ENCODE measurements around the gene BRINP2.

Gene BRINP2

GRCh38 chr1:177170756-177171535, at the start of gene BRINP2:
Gene BRINP2, plus strand, starts transcription at chr1:177170958. Its CDS starts 58,919 bp downstream, at chr1:177229877.
- 0 out of 2 replicates have a peak, but pooled peaks cover 8% of the 10 kb centered on the region for H3K27me3 ChIP-seq (ENCODE audit: low read depth)
- H3K36me3 ChIP-seq (replicated peaks), result no peaks in the 10 kb centered on the region
- H3K4me3 ChIP-seq, result no peak within 1 kb of the TSS
- H3K4me1 ChIP-seq, result no peaks in the 10 kb centered on the region
- DNase-seq (ENCODE audit: low spot score in 2 of 2), result no peak
- no peaks in the 10 kb centered on the region for H3K9me3 ChIP-seq
- in situ Hi-C loops (cut with MboI; ENCODE audit: low sequenced_read_pairs), result no loop called here

DNA sequence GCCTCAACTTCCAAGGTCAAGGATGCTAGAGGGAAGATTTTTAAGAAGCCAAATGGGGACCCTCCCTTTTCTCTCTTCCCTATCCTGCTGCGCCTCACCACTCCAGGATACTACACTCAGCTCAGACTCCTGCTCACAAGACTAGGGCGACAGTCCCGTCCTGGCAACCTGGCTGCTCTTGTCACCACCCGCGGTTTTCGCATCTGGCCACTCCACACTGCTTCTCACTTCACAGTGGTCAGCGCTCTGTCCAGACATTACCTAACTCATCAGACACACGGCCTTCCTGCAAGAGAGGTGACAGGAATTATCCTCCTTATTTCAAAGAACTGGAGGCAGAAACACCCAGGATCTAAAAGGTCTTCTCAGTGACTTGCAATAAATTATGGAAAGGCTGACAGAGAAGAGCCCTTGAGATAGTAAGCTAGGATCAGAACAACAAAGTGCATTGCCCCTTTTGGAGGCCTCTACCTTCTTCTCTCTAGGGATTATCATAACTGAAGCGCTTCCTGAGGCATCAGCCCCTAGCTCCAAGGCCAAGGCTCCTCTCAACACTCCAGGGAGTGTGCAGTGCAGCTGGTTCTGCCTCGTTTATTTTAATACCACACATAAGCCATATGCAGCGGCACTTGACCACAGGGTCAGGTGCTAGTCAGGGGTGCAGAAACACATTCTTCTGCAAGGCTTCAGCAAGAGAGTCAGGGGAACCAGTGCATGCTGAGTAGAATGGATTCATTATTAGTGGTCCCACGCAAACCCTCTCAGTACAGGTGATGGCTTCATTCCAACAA, 48.1 kb upstream of the BRINP2 start:
- H3K4me3 ChIP-seq, result no peak overlapping the region

GRCh38 chr1:177124577-177125278, 46.0 kb upstream of the BRINP2 start:
- no peaks in the 10 kb centered on the region for H3K9me3 ChIP-seq
- no peaks in the 10 kb centered on the region for H3K4me1 ChIP-seq
- DNase-seq (ENCODE audit: low spot score in 2 of 2), result no peak
- H3K27me3 ChIP-seq (ENCODE audit: low read depth), result no peaks in the 10 kb centered on the region
- in situ Hi-C loops (cut with MboI; ENCODE audit: low sequenced_read_pairs), result no loop called here
- no peaks in the 10 kb centered on the region for H3K36me3 ChIP-seq (replicated peaks)
- no peak overlapping the region for H3K4me3 ChIP-seq

More for the DNA sequence above, 48.1 kb upstream of the BRINP2 start:
- in situ Hi-C loops (cut with MboI; ENCODE audit: low sequenced_read_pairs), result no loop called here
- Histone ChIP-seq H3K27me3 (ENCODE audit: low read depth) (no peaks in the 10 kb centered on the region), H3K4me1 (no peaks in the 10 kb centered on the region), H3K9me3 (no peaks in the 10 kb centered on the region), H3K36me3 (replicated peaks) (no peaks in the 10 kb centered on the region)
- no peak for DNase-seq (ENCODE audit: low spot score in 2 of 2)

DNA sequence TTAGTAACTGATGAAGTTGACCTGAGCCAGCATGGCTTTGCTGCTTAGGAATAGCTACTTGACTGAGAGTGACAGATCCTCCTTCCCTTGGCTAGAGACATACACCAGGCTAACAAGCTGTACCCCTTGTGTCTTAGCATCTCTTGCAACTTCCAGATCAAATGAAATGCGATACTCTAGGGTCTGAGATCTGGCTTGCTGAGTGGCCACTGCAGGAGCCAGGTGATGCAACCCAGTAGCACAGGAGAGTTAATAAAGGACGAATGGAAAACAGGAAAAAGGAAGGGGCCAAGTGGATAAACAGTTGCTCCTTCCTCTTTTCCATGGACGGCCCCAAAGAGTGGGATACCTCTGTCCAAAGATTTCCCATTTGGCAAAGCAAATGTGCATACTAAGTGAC, 44.5 kb upstream of the BRINP2 start:
- no peak overlapping the region for H3K4me3 ChIP-seq
- no peak for DNase-seq (ENCODE audit: low spot score in 2 of 2)
- H3K27me3 ChIP-seq (ENCODE audit: low read depth), result no peaks in the 10 kb centered on the region
- no peaks in the 10 kb centered on the region for H3K36me3 ChIP-seq (replicated peaks)
- no peaks in the 10 kb centered on the region for H3K4me1 ChIP-seq
- in situ Hi-C loops (cut with MboI; ENCODE audit: low sequenced_read_pairs), result no loop called here
- H3K9me3 ChIP-seq, result no peaks in the 10 kb centered on the region

- H3K27me3 ChIP-seq (ENCODE audit: low read depth), result no peaks in the 10 kb centered on the region
- no peaks in the 10 kb centered on the region for H3K9me3 ChIP-seq
- H3K36me3 ChIP-seq (replicated peaks), result no peaks in the 10 kb centered on the region
- no peak overlapping the region for H3K4me3 ChIP-seq
- DNase-seq (ENCODE audit: low spot score in 2 of 2), result no peak
- in situ Hi-C loops (cut with MboI; ENCODE audit: low sequenced_read_pairs), result no loop called here
- no peaks in the 10 kb centered on the region for H3K4me1 ChIP-seq
Measured at GRCh38 chr1:177128665-177129281, 42.0 kb upstream of the BRINP2 start.

DNA sequence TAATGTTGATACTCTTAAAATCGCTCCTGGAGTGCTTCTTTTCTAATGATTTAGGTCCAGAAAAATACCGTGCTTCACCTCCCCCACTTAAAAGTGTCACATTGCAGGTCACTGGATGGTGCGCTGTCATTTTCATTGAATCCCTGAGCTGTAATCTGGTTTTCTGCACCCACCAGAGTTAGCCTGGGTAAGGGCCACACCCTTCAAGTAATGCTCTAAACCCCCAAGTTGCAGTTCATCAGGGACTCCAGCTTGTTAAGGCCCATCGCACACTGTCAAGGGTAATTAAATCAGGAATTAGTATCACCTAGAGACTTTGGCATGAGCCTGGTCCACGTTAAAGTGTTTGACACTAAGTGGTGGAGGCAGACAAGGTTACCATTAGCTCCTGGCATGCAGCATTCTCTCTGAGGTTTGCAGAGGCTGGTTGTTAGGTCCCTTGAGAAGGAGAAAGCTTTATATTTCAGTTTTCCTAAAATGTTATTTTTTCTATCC, 40.3 kb upstream of the BRINP2 start:
- H3K9me3 ChIP-seq, result no peaks in the 10 kb centered on the region
- no peak overlapping the region for H3K4me3 ChIP-seq
- H3K27me3 ChIP-seq (ENCODE audit: low read depth), result no peaks in the 10 kb centered on the region
- DNase-seq (ENCODE audit: low spot score in 2 of 2), result no peak
- in situ Hi-C loops (cut with MboI; ENCODE audit: low sequenced_read_pairs), result no loop called here
- no peaks in the 10 kb centered on the region for H3K36me3 ChIP-seq (replicated peaks)
- H3K4me1 ChIP-seq, result no peaks in the 10 kb centered on the region

DNA sequence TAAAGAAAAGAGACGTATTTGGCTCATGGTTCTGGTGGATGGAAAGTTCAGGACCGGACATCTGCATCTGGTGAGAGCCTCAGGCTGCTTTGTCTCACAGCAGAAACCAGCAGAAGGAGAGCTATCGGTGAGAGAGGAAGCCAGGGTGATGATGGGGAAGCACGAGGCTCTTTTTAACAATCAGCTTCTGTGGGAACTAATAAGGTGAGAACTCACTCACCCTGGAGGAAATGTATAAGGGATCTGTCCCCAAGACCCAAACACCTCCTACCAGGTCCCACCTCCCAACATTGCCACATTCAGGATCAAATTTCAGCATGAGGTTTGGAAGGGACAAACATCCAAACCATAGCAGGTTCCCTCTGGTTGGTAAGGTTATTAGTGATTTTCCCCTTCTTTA, 39.0 kb upstream of the BRINP2 start:
- H3K4me3 ChIP-seq, result no peak overlapping the region
- H3K36me3 ChIP-seq (replicated peaks), result no peaks in the 10 kb centered on the region
- no peaks in the 10 kb centered on the region for H3K4me1 ChIP-seq
- no peaks in the 10 kb centered on the region for H3K27me3 ChIP-seq (ENCODE audit: low read depth)
- H3K9me3 ChIP-seq, result no peaks in the 10 kb centered on the region
- in situ Hi-C loops (cut with MboI; ENCODE audit: low sequenced_read_pairs), result no loop called here
- no peak for DNase-seq (ENCODE audit: low spot score in 2 of 2)

DNA sequence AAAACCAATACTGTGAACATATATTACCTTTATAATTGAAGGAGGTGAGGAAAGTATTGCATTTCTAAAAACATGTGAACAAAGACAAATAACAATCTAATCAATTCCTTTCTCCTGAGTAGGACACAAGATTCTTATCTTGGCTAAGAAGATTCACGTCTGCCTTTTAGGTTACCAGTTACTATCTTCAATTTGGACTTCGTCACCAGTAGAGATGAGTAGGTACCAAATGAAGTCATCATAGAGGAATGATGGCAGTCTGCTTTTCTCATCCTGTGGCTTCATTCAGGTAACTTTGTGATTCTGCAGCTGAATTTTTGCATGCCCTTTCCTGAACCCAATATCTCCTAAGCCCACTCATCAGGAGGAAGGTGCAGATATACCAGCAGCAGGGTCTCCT, 38.6 kb upstream of the BRINP2 start:
- no peak for DNase-seq (ENCODE audit: low spot score in 2 of 2)
- H3K9me3 ChIP-seq, result no peaks in the 10 kb centered on the region
- in situ Hi-C loops (cut with MboI; ENCODE audit: low sequenced_read_pairs), result no loop called here
- H3K4me3 ChIP-seq, result no peak overlapping the region
- no peaks in the 10 kb centered on the region for H3K27me3 ChIP-seq (ENCODE audit: low read depth)
- H3K4me1 ChIP-seq, result no peaks in the 10 kb centered on the region
- no peaks in the 10 kb centered on the region for H3K36me3 ChIP-seq (replicated peaks)

- no peak for DNase-seq (ENCODE audit: low spot score in 2 of 2)
- in situ Hi-C loops (cut with MboI; ENCODE audit: low sequenced_read_pairs), result no loop called here
- Histone ChIP-seq H3K9me3 (no peaks in the 10 kb centered on the region), H3K4me1 (no peaks in the 10 kb centered on the region), H3K4me3 (no peak overlapping the region), H3K36me3 (replicated peaks) (no peaks in the 10 kb centered on the region), H3K27me3 (ENCODE audit: low read depth) (no peaks in the 10 kb centered on the region)
Measured at GRCh38 chr1:177133977-177134538, 36.7 kb upstream of the BRINP2 start.

DNA sequence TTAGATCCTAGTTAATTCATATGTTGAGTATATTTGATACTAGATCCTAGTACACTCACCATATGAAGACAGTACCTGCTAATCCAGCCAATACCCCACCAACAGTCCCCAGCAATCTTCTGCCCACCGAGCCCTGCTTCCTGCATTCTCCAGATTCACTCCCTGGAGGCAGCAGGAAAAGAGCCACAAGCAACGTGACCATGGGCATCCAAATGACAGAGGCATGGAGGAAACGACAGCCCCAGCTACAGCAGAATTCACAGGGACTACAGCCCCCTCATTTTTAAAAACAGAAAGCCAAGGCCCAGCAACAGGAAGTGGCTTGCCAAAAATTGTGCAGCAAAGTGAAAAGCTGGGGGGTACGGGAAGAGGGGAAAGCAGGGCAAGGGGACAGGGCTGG, 35.5 kb upstream of the BRINP2 start:
- H3K27me3 ChIP-seq (ENCODE audit: low read depth), result no peaks in the 10 kb centered on the region
- no peak for DNase-seq (ENCODE audit: low spot score in 2 of 2)
- H3K4me3 ChIP-seq, result no peak overlapping the region
- in situ Hi-C loops (cut with MboI; ENCODE audit: low sequenced_read_pairs), result no loop called here
- no peaks in the 10 kb centered on the region for H3K4me1 ChIP-seq
- no peaks in the 10 kb centered on the region for H3K9me3 ChIP-seq
- H3K36me3 ChIP-seq (replicated peaks), result no peaks in the 10 kb centered on the region

DNA sequence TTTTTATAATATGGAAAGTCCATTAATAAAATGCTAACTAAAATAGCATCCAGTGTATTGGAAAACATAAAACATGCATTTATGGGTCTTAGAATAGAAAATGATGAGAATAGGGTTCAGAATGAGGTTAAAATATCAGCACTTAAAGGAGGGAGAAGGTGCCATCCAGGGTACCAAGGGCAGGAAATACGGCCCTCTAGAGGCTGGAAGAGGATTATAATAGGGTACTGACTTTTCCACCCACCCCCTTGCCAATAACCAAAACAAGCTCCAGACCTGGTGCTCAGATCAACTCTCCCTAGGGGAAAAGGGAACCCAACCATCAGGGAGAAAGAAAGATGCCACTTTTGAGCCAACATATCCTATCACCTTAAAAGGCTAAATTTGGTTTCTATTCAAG, 32.9 kb upstream of the BRINP2 start:
- no peaks in the 10 kb centered on the region for H3K9me3 ChIP-seq
- H3K4me3 ChIP-seq, result no peak overlapping the region
- in situ Hi-C loops (cut with MboI; ENCODE audit: low sequenced_read_pairs), result no loop called here
- H3K4me1 ChIP-seq, result no peaks in the 10 kb centered on the region
- no peaks in the 10 kb centered on the region for H3K27me3 ChIP-seq (ENCODE audit: low read depth)
- H3K36me3 ChIP-seq (replicated peaks), result no peaks in the 10 kb centered on the region
- no peak for DNase-seq (ENCODE audit: low spot score in 2 of 2)

DNA sequence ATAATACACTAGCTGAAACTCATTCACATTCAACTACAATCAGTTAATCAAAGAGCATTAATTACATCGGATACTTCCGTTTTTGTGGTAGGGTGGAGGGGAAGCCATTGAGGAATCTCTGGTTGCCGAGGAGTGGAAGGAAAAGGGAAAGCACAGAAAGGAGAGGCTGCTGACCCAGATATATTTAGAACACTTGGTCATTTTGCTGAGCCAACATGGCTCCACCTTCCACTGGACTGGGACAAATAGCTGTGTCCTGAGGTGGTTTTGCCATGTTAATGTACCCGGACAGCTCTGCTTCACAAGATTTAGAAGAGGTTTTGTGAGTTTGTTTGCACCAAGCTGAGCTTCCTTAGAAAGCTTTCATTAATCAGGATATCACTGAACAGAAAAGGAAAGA, 32.4 kb upstream of the BRINP2 start:
- H3K9me3 ChIP-seq, result no peaks in the 10 kb centered on the region
- H3K36me3 ChIP-seq (replicated peaks), result no peaks in the 10 kb centered on the region
- H3K27me3 ChIP-seq (ENCODE audit: low read depth), result no peaks in the 10 kb centered on the region
- H3K4me1 ChIP-seq, result no peaks in the 10 kb centered on the region
- DNase-seq (ENCODE audit: low spot score in 2 of 2), result no peak
- H3K4me3 ChIP-seq, result no peak overlapping the region
- in situ Hi-C loops (cut with MboI; ENCODE audit: low sequenced_read_pairs), result no loop called here

DNA sequence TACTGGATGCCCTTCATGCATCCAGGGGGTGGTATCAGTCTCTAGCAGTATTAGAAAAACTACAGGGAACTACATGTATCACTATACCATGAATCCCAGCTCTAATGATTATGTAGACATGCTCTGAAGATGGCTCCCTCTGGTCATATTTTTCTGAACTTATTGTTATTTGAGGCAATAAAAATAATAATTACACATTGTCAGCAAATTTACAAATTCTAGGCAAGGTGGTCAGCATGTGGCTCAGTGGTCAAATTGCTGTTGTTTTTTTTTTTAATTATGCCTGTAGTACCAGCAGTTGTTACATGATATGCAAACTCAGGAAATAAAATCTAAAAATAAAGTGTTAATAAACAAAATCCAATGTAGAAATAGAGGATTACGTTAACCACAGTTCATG, 28.7 kb upstream of the BRINP2 start:
- no peaks in the 10 kb centered on the region for H3K36me3 ChIP-seq (replicated peaks)
- no peaks in the 10 kb centered on the region for H3K9me3 ChIP-seq
- no peak overlapping the region for H3K4me3 ChIP-seq
- no peak for DNase-seq (ENCODE audit: low spot score in 2 of 2)
- in situ Hi-C loops (cut with MboI; ENCODE audit: low sequenced_read_pairs), result no loop called here
- H3K4me1 ChIP-seq, result no peaks in the 10 kb centered on the region
- H3K27me3 ChIP-seq (ENCODE audit: low read depth), result no peaks in the 10 kb centered on the region

Data from HAP-1 (cell line).